GM21576 (cell line): ENCODE measurements around the gene DOHH.

Source experiments
- ATAC-seq: cut with Tn5 transposase; IDR thresholded peaks from one replicate; pipeline ENCODE4 v1.9.1; 2021; ENCODE audit warnings: mild to moderate bottlenecking, moderate library complexity; ENCODE audit not compliant: unreplicated experiment

The DOHH gene

GRCh38 chr19:3443840-3444694 lies 56.4 kb downstream of the DOHH start:
- ATAC-seq = no peak

GRCh38 chr19:3442487-3443071 lies 57.9 kb downstream of the DOHH start:
- no peak for ATAC-seq

- no peak for ATAC-seq
These were observed 58.5 kb downstream of the DOHH start for GRCh38 chr19:3441986-3442329.

- no peak for ATAC-seq
These were observed 59.1 kb downstream of the DOHH start for GRCh38 chr19:3441089-3441985.
